GM12878 (cell line): Measurements from ENCODE around the gene TBCD. TPM values are rescaled to one million over a fixed set of nuclear protein-coding genes. Genes with fewer than 3 reads are reported as not detected.
"Not testable (repeated sequence)": the region's sequence is repeated elsewhere in the genome, so short reads cannot be mapped to it uniquely, and the experiment has no call there.

Experiments used
- ATAC-seq: fragments of 200-7000 bp; cut with Tn5 transposase; 3 replicates; pipeline ENCODE4 v1.9.1; 2020; ENCODE audit warnings: mild to moderate bottlenecking, moderate library complexity
- BruUV-seq: library from RNA; stranded (reverse); fragments of 400-500 nt; replicated peaks from 2 replicates; lab custom pipeline; 2021; lab: Mats Ljungman, UMichigan
- CTCF ChIA-PET: fragments of 300-600 bp; sonication (Branson Sonifier 250); formaldehyde crosslinking; extraction: SDS; loops from one replicate; lab custom pipeline; 2021; ENCODE audit warnings: inconsistent platforms; lab: Yijun Ruan, JAX
- POLR2A ChIA-PET: fragments of 350-600 bp; formaldehyde crosslinking; extraction: SDS; loops from one replicate; lab custom pipeline; 2021; ENCODE audit warnings: inconsistent platforms; lab: Charles Lee
- RAD21 ChIA-PET: fragments of 300-600 bp; sonication (Branson Sonifier 250); formaldehyde crosslinking; loops from one replicate; lab custom pipeline; 2023; ENCODE audit warnings: antibody characterized with exemption; ENCODE audit not compliant: unreplicated experiment; lab: Charles Lee
- SMC1A ChIA-PET: fragments of 300-600 bp; sonication (Branson Sonifier 250); formaldehyde crosslinking; loops from one replicate; lab custom pipeline; 2023; ENCODE audit not compliant: unreplicated experiment, uncharacterized antibody; lab: Charles Lee
- DNase-seq: peaks from one replicate; pipeline ENCODE4 v3.0.0-alpha.2; 2011; ENCODE audit warnings: low read depth, low spot score
- FAIRE-seq: peaks from 3 replicates; lab custom pipeline; 2011; peaks lifted over from hg19 to GRCh38; lab: Jason Lieb, UNC
- H2AFZ ChIP-seq: 2 replicates; pipeline ENCODE4 v1.6.0; 2011; ENCODE audit warnings: low read depth, low read length, control low read depth; ENCODE audit not compliant: control insufficient read depth
- H3K27ac ChIP-seq: 2 replicates; pipeline ENCODE4 v1.5.1; 2011; ENCODE audit warnings: control low read depth; ENCODE audit not compliant: control insufficient read depth, insufficient read depth
- H3K27me3 ChIP-seq, 2 experiments: replicated peaks in 1 of 2; 2 replicates each; pipeline versions ENCODE4 v1.6.0 to v1.6.1; 2011; ENCODE audit warnings: low read length in 1 of 2; ENCODE audit not compliant: control insufficient read depth in 2 of 2, insufficient read depth in 2 of 2
- H3K36me3 ChIP-seq, 2 experiments: 2 replicates each; pipeline ENCODE4 v1.5.1; 2011; ENCODE audit warnings: low read length in 1 of 2; ENCODE audit not compliant: control insufficient read depth in 2 of 2, insufficient read depth in 2 of 2
- H3K4me1 ChIP-seq: 2 replicates; pipeline ENCODE4 v1.6.1; 2011; ENCODE audit warnings: mild to moderate bottlenecking, low read length, moderate library complexity, mixed read lengths; ENCODE audit not compliant: control insufficient read depth, insufficient read depth
- H3K4me2 ChIP-seq: 2 replicates; pipeline ENCODE4 v1.6.0; 2011; ENCODE audit warnings: control low read depth; ENCODE audit not compliant: control insufficient read depth, insufficient read depth
- H3K4me3 ChIP-seq: fragments of 200-600 bp; sonication (generic); 2 replicates; pipeline ENCODE4 v1.5.1; 2016
- H3K79me2 ChIP-seq: 2 replicates; pipeline ENCODE4 v1.6.0; 2011; ENCODE audit warnings: low read length; ENCODE audit not compliant: control insufficient read depth, insufficient read depth
- H3K9ac ChIP-seq: 2 replicates; pipeline ENCODE4 v1.8.0; 2011; ENCODE audit warnings: low read length, control low read depth, mixed read lengths; ENCODE audit not compliant: control insufficient read depth, insufficient read depth
- H3K9me3 ChIP-seq: replicated peaks from 3 replicates; pipeline ENCODE4 v1.5.1; 2011; ENCODE audit warnings: mild to moderate bottlenecking, low read length; ENCODE audit not compliant: control insufficient read depth, insufficient read depth
- H4K20me1 ChIP-seq: 2 replicates; pipeline ENCODE4 v1.6.0; 2011; ENCODE audit not compliant: control insufficient read depth, insufficient read depth
- NFXL1 ChIP-seq: fragments of 450-650 bp; IDR thresholded peaks from 2 replicates; pipeline ENCODE4 v1.6.1; 2017; ENCODE audit warnings: antibody characterized with exemption, mild to moderate bottlenecking, borderline replicate concordance
- RFX5 ChIP-seq: IDR thresholded peaks from 2 replicates; pipeline ENCODE4 v1.6.1; 2011; ENCODE audit warnings: low read depth, low read length, improper control_type of control experiment
- TBL1XR1 ChIP-seq: IDR thresholded peaks from 2 replicates; pipeline ENCODE4 v1.6.1; 2012; ENCODE audit warnings: low read depth, low read length, improper control_type of control experiment
- TCF7 ChIP-seq: IDR thresholded peaks from 2 replicates; pipeline ENCODE4 v1.6.1; 2014; ENCODE audit warnings: antibody characterized with exemption, borderline replicate concordance
- ZNF622 ChIP-seq: fragments of 450-650 bp; IDR thresholded peaks from 2 replicates; pipeline ENCODE4 v1.6.1; 2017; ENCODE audit warnings: mild to moderate bottlenecking, inconsistent platforms
- WGBS: methylation state at CpG from one replicate; pipeline ENCODE4 v1.1.6; 2016; ENCODE audit warnings: low lambda C conversion rate; ENCODE audit not compliant: insufficient replicate concordance, insufficient coverage; ENCODE audit errors: missing lambda C conversion rate; 5-methylcytosine and 5-hydroxymethylcytosine counted together
- in situ Hi-C: fragments of 300-500 bp; cut with MboI; formaldehyde crosslinking; loops from 9 replicates; pipeline ENCODE4 v1.14.3; 2018; ENCODE audit warnings: mixed read lengths
- intact Hi-C: fragments of 100-400 bp; cut with micrococcal nuclease; formaldehyde crosslinking; loops from one replicate; pipeline ENCODE4 v1.14.2; 2022; ENCODE audit not compliant: unreplicated experiment
- polyA plus RNA-seq, 11 experiments: library from polyadenylated mRNA; depleted of rRNA in 4 of 11; unstranded in 6 of 11; stranded (reverse) in 5 of 11; fragments of >200 nt; fragmentation: Nextera tagmentation in 4 of 11; fragmentation: Illumina TruSeq in 1 of 11; extraction: Ambion mirVana in 4 of 11; extraction: Trizol in 1 of 11; gene quantifications; 1 replicate in 1 of 11; 2 replicates in 10 of 11; pipeline versions ENCODE4 v1.2.1 to v1.2.3, GENCODE V29; 2011 to 2016; ENCODE audit warnings: inconsistent platforms in 2 of 11, missing spikeins in 2 of 11, low read depth in 1 of 11
- total RNA-seq, 4 experiments: library from RNA; depleted of rRNA in 3 of 4; stranded (reverse); fragments of >200 nt in 3 of 4; fragmentation: Illumina TruSeq in 1 of 4; extraction: Trizol in 1 of 4; gene quantifications; 2 replicates each; pipeline versions ENCODE4 v1.2.1 to v1.2.3, GENCODE V29; 2013 to 2021

TBCD gene
- total and polyA plus RNA-seq, 10 of the 15 experiments (the other 5 are each of a cell fraction or from before 2014, with no cell fraction given) = 10.3 to 114 (median 52.4) TPM

GRCh38 chr17:82744736-82745135 is 7.1 kb upstream of the TBCD start:
- WGBS = 68% methylated on average over 7 of the region's 7 CpGs
- H3K36me3 ChIP-seq, H3K9ac ChIP-seq, H3K27ac ChIP-seq, H3K4me3 ChIP-seq, H3K9me3 ChIP-seq, intact Hi-C loops, CTCF ChIA-PET, POLR2A ChIA-PET, SMC1A ChIA-PET, H4K20me1 ChIP-seq, H3K79me2 ChIP-seq, RAD21 ChIA-PET, ATAC-seq, H3K4me2 ChIP-seq, H2AFZ ChIP-seq, DNase-seq, BruUV-seq, H3K27me3 ChIP-seq, H3K4me1 ChIP-seq, FAIRE-seq: not testable (repeated sequence)
- in situ Hi-C loops = loop anchor here (10.0 kb wide), 1 partner anchor 90 kb away; no protein-coding TSS in a partner anchor

DNA sequence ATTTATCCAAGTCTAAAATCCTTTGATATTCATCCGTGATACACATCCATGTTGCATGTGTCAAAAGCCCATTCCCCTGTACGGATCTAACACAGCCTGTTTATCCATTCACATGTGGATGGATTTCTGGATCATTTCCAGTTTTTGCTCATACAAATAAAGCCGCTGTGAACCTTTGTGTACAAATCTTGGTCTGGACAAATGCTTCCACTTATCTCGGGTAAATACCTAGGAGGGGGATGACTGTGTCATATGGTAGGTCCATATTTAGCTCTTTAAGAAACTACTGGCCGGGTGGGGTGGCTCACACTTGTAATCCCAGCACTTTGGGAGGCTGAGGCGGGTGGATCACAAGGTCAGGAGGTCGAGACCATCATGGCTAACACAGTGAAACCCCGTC is 6.3 kb upstream of the TBCD start:
- DNase-seq (no peak), ATAC-seq (no peak), FAIRE-seq (no peak)
- Histone ChIP-seq H3K27ac (no peak overlapping the region), H3K9me3 (peaks cover 8% of the 10 kb centered on the region; the same call in 2 of the 3 replicates), H3K27me3 (no peaks in the 10 kb centered on the region), H3K36me3 (no peaks in the 10 kb centered on the region), H3K4me1 (no peaks in the 10 kb centered on the region), H3K4me2 (no peak overlapping the region), H2AFZ (no peak overlapping the region), H3K9ac (no peak overlapping the region), H3K79me2 (no peaks in the 10 kb centered on the region), H4K20me1 (no peaks in the 10 kb centered on the region), H3K4me3 (no peak overlapping the region)
- ChIA-PET SMC1A (no interaction called here), RAD21 (no interaction called here), POLR2A (no interaction called here), CTCF (no interaction called here)
- TF ChIP-seq TCF7 = no peak
- no peak for TF ChIP-seq ZNF622
- TF ChIP-seq TBL1XR1 = no peak
- no peak for TF ChIP-seq NFXL1
- TF ChIP-seq RFX5 = no peak
- whole genome bisulfite sequencing = 26% methylated on average over 8 of the region's 8 CpGs
- in situ Hi-C loops (loop anchor here (10.0 kb wide), 1 partner anchor 91 kb away; no protein-coding TSS in a partner anchor), intact Hi-C loops (no loop called here)
- BruUV-seq = no TSS peak
